GM21367 (cell line): ENCODE results near the gene TEX264.
"Not testable (repeated sequence)": the region's sequence is repeated elsewhere in the genome, so short reads cannot be mapped to it uniquely, and the experiment has no call there.

Experiments
- ATAC-seq: cut with Tn5 transposase; IDR thresholded peaks from one replicate; pipeline ENCODE4 v1.9.1; 2021; ENCODE audit not compliant: unreplicated experiment

Gene TEX264

GRCh38 chr3:51712963-51713362 is 41.9 kb downstream of the TEX264 start:
- no peak for ATAC-seq

GRCh38 chr3:51715231-51715976 is 44.4 kb downstream of the TEX264 start:
- ATAC-seq, result no peak

- ATAC-seq, result no peak
Measured at GRCh38 chr3:51715977-51716294, 44.9 kb downstream of the TEX264 start.

GRCh38 chr3:51716805-51717204 is 45.8 kb downstream of the TEX264 start:
- ATAC-seq, result no peak

- ATAC-seq, result no peak
Measured at GRCh38 chr3:51717446-51717845, 46.4 kb downstream of the TEX264 start.

- no peak for ATAC-seq
Measured at GRCh38 chr3:51717947-51718346, 46.9 kb downstream of the TEX264 start.

- peak; percentile 53 for ATAC-seq
Measured at GRCh38 chr3:51718547-51719409, 47.7 kb downstream of the TEX264 start.

- no peak for ATAC-seq
Measured at GRCh38 chr3:51719410-51720025, 48.5 kb downstream of the TEX264 start.

- no peak for ATAC-seq
Measured at GRCh38 chr3:51720292-51721061, 49.4 kb downstream of the TEX264 start.

GRCh38 chr3:51721062-51721745 is 50.2 kb downstream of the TEX264 start:
- no peak for ATAC-seq

- no peak for ATAC-seq
Measured at GRCh38 chr3:51722362-51722761, 51.3 kb downstream of the TEX264 start.

GRCh38 chr3:51727500-51727899 is 56.4 kb downstream of the TEX264 start:
- no peak for ATAC-seq

- no peak for ATAC-seq
Measured at GRCh38 chr3:51729042-51729633, 58.1 kb downstream of the TEX264 start.

- ATAC-seq, result no peak
Measured at GRCh38 chr3:51733859-51734571, 63.0 kb downstream of the TEX264 start.

- ATAC-seq, result no peak
Measured at GRCh38 chr3:51734572-51734907, 63.5 kb downstream of the TEX264 start.

GRCh38 chr3:51735039-51735438 is 64.0 kb downstream of the TEX264 start:
- no peak for ATAC-seq

GRCh38 chr3:51735950-51736349 is 64.9 kb downstream of the TEX264 start:
- ATAC-seq, result no peak

- no peak for ATAC-seq
Measured at GRCh38 chr3:51739110-51739509, 68.1 kb downstream of the TEX264 start.

GRCh38 chr3:51742320-51742719 is 71.3 kb downstream of the TEX264 start:
- ATAC-seq, result not testable (repeated sequence)

GRCh38 chr3:51742978-51743377 is 71.9 kb downstream of the TEX264 start:
- ATAC-seq, result not testable (repeated sequence)
